ENCODE measurements around the gene SLC6A17. TPM values are rescaled to one million over a fixed set of nuclear protein-coding genes. Genes with fewer than 3 reads are reported as not detected.

The SLC6A17 gene
- total RNA-seq, 1 experiment from 2014 or later = 0.17 TPM

DNA sequence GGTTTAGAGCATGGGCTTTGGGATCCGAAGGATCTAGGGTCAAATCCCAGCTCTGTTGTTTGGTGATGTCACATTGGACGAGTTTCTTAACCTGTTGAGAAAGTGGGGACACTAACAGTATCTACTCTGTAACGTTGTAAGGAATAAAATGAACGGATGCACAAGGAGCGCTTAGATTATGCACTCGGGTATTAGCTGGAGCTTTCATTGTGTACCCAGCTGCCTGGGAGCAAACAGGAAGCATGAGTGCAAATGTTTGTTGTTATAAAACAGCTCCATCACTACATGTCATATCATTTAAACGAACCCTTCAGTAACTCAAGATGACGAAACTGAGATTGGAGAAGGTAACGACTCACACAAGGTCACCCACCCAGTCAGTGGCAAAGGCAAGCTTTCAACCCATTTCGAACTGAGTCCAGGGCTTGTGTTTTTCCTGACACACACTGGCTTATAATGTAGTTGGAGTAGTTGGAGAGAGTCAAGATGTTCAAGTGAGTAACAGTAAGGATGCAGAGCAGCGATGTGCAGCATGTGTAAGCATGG, 16.2 kb upstream of the SLC6A17 start:
- H3K79me1 ChIP-seq (ENCODE audit: insufficient read depth, low read depth, low read length, poor library complexity, severe bottlenecking) = no peaks in the 10 kb centered on the region

More for the DNA sequence above, 16.2 kb upstream of the SLC6A17 start:
- H3K27ac Mint-ChIP-seq = no peak overlapping the region
- peaks cover 35 to 45% of the 10 kb centered on the region in 2 experiments for H3K4me1 Mint-ChIP-seq
- Histone ChIP-seq H3K4me2 (ENCODE audit: insufficient read depth, insufficient read length, low read length) (no peak overlapping the region), H3K4ac (ENCODE audit: low read depth, low read length) (no peak overlapping the region), H3K18ac (ENCODE audit: insufficient read length, low read depth, low read length) (no peak overlapping the region), H3K9me3 (ENCODE audit: control insufficient read depth, low read depth, low read length) (no peaks in the 10 kb centered on the region), H3T11ph (ENCODE audit: low read length) (no peak overlapping the region), H3K23me2 (ENCODE audit: insufficient read length, low read depth, low read length, poor library complexity, severe bottlenecking) (no peaks in the 10 kb centered on the region), H4K8ac (replicated peaks; ENCODE audit: insufficient read length, low read depth, low read length) (no peak overlapping the region), H2BK120ac (ENCODE audit: low read depth, low read length, poor library complexity, severe bottlenecking) (no peak overlapping the region), H4K91ac (ENCODE audit: insufficient read length, low read depth, low read length) (no peak overlapping the region), H3K27me3 (ENCODE audit: insufficient read depth, low read length) (peaks cover 6% of the 10 kb centered on the region; the same call in 1 of the 2 replicates), H2BK12ac (ENCODE audit: insufficient read length, low read depth, low read length) (no peak overlapping the region), H2BK20ac (ENCODE audit: low read depth, low read length, poor library complexity, severe bottlenecking) (no peak overlapping the region), H3K4me1 (ENCODE audit: insufficient read depth, low read length) (peaks cover 8% of the 10 kb centered on the region; the same call in 1 of the 2 replicates), H2AFZ (ENCODE audit: low read length) (no peak overlapping the region), H4K5ac (ENCODE audit: insufficient read length, low read depth, low read length) (no peak overlapping the region), H3K56ac (ENCODE audit: insufficient read length, low read depth, low read length) (peak overlapping the region; percentile 30), H3K23ac (ENCODE audit: insufficient read length, low read depth, low read length) (no peak overlapping the region), H3K79me2 (ENCODE audit: insufficient read depth, low read length) (no peaks in the 10 kb centered on the region), H3K27ac (ENCODE audit: insufficient read length, low read depth, low read length) (no peak overlapping the region), H2BK15ac (ENCODE audit: low read depth, low read length) (no peak overlapping the region), H3K9ac (ENCODE audit: extremely low read depth, insufficient read length, low read length) (no peak overlapping the region), H4K20me1 (ENCODE audit: control insufficient read depth, insufficient read depth, insufficient read length) (no peaks in the 10 kb centered on the region), H2BK5ac (ENCODE audit: insufficient read length, low read length) (no peak overlapping the region), H3K14ac (ENCODE audit: insufficient read depth, low read length) (no peak overlapping the region), H2AK5ac (ENCODE audit: insufficient read length, low read length) (no peak overlapping the region)
- no peak overlapping the region for H3K4me3 Mint-ChIP-seq
- TF ChIP-seq, protein P1, sequence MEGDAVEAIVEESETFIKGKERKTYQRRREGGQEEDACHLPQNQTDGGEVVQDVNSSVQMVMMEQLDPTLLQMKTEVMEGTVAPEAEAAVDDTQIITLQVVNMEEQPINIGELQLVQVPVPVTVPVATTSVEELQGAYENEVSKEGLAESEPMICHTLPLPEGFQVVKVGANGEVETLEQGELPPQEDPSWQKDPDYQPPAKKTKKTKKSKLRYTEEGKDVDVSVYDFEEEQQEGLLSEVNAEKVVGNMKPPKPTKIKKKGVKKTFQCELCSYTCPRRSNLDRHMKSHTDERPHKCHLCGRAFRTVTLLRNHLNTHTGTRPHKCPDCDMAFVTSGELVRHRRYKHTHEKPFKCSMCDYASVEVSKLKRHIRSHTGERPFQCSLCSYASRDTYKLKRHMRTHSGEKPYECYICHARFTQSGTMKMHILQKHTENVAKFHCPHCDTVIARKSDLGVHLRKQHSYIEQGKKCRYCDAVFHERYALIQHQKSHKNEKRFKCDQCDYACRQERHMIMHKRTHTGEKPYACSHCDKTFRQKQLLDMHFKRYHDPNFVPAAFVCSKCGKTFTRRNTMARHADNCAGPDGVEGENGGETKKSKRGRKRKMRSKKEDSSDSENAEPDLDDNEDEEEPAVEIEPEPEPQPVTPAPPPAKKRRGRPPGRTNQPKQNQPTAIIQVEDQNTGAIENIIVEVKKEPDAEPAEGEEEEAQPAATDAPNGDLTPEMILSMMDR (conservative IDR thresholded peaks at IDR 0.05) = no peak
- H3K27me3 Mint-ChIP-seq (ENCODE audit: low read depth) = peaks cover 59% of the 10 kb centered on the region
- WGBS (ENCODE audit: extremely low coverage, insufficient read length, low lambda C conversion rate) = no CpG with 5 or more reads among the region's 11 CpGs
- H3K9me3 Mint-ChIP-seq = no peaks in the 10 kb centered on the region; a peak in 1 of 5 replicates
- no peaks in the 10 kb centered on the region for H3K36me3 Mint-ChIP-seq (ENCODE audit: insufficient read depth in 1 of 3, low read depth in 3 of 3)
- DNase-seq = no peak

All from H9 (cell line).